ENCODE measurements around the gene PBX3.
A peak's percentile ranks its signal among the peaks of the same experiment; 100 is the strongest.
"Not testable (repeated sequence)": the region's sequence is repeated elsewhere in the genome, so short reads cannot be mapped to it uniquely, and the experiment has no call there.

PBX3 gene

DNA sequence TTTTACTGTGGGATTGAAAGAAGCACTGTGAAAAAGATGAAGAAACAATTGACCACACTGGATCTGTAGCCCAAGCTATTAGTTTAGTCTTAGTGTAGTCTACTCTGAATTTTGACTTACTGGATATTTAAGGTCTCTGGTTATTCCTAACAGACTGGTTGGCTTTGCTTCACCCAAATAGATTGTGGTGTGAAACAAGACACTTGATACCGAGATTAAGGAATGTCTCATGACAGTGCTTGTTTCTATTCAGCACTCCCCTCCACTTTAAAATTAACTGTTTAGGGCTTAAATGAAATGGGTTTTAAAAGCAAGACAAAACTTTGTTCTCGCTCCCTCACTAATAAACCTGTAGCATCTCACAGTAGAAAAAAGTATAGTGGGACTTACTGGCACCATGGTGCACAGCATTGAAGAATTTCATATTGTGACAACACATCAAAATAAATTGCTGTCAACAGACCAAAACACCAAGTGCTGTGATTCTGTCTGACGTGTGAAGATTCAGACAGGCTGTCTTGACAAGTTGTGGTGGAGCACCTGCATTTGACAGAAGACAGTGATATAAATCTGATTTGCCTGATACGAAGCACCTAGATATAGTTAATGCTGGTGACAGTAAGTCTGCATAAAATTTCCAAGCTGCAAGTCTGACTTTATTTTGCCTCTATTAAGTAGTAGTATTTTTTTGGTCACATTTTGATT, 73.1 kb downstream of the PBX3 start:
- Histone ChIP-seq H3K79me2 (ENCODE audit: control insufficient read depth, insufficient read depth, low read length) (peaks cover 4% of the 10 kb centered on the region), H3K4me1 (ENCODE audit: control insufficient read depth, low read depth, low read length) (no peaks in the 10 kb centered on the region), H3K9ac (ENCODE audit: low read length) (no peak overlapping the region), H3K36me3 (ENCODE audit: control insufficient read depth, insufficient read depth, low read length) (no peaks in the 10 kb centered on the region), H3K56ac (ENCODE audit: low read length) (no peak overlapping the region), H3K4me3 (ENCODE audit: low read length) (no peak overlapping the region), H3K79me1 (ENCODE audit: low read length) (no peaks in the 10 kb centered on the region), H2BK120ac (ENCODE audit: low read depth, low read length) (no peak overlapping the region), H3K23ac (ENCODE audit: low read length) (no peak overlapping the region), H3K27me3 (ENCODE audit: insufficient read depth, low read length, poor library complexity) (no peaks in the 10 kb centered on the region), H3K18ac (ENCODE audit: low read length) (no peak overlapping the region), H3K4me2 (ENCODE audit: low read length) (no peak overlapping the region), H2BK5ac (ENCODE audit: low read length) (no peak overlapping the region), H4K5ac (ENCODE audit: low read length) (no peak overlapping the region), H4K8ac (ENCODE audit: low read depth, low read length) (no peak overlapping the region), H3K27ac (ENCODE audit: low read depth, low read length) (no peak overlapping the region), H2BK15ac (replicated peaks; ENCODE audit: low read depth) (no peak overlapping the region), H2AK5ac (ENCODE audit: low read length) (no peak overlapping the region), H3K4ac (ENCODE audit: low read depth, low read length) (no peak overlapping the region)
- WGBS (ENCODE audit: extremely low coverage, insufficient coverage, low lambda C conversion rate) = no CpG with 5 or more reads among the region's 4 CpGs
- DNase-seq = peak; percentile 47

GRCh38 chr9:125821078-125821477, 73.9 kb downstream of the PBX3 start:
- no peak overlapping the region for H2BK5ac ChIP-seq (ENCODE audit: low read length)
- no peak overlapping the region for H3K56ac ChIP-seq (ENCODE audit: low read length)
- H3K36me3 ChIP-seq (ENCODE audit: control insufficient read depth, insufficient read depth, low read length) = no peaks in the 10 kb centered on the region
- H3K27me3 ChIP-seq (ENCODE audit: insufficient read depth, low read length, poor library complexity) = no peaks in the 10 kb centered on the region
- H3K23ac ChIP-seq (ENCODE audit: low read length) = no peak overlapping the region
- DNase-seq = no peak
- peaks cover 2% of the 10 kb centered on the region for H3K79me2 ChIP-seq (ENCODE audit: control insufficient read depth, insufficient read depth, low read length)
- no peaks in the 10 kb centered on the region for H3K4me1 ChIP-seq (ENCODE audit: control insufficient read depth, low read depth, low read length)
- H2AK5ac ChIP-seq (ENCODE audit: low read length) = no peak overlapping the region
- no peak overlapping the region for H4K5ac ChIP-seq (ENCODE audit: low read length)
- no peak overlapping the region for H2BK120ac ChIP-seq (ENCODE audit: low read depth, low read length)
- no peak overlapping the region for H3K4ac ChIP-seq (ENCODE audit: low read depth, low read length)
- no peak overlapping the region for H2BK15ac ChIP-seq (replicated peaks; ENCODE audit: low read depth)
- no peaks in the 10 kb centered on the region for H3K79me1 ChIP-seq (ENCODE audit: low read length)
- no peak overlapping the region for H3K4me2 ChIP-seq (ENCODE audit: low read length)
- H4K8ac ChIP-seq (ENCODE audit: low read depth, low read length) = no peak overlapping the region
- H3K18ac ChIP-seq (ENCODE audit: low read length) = no peak overlapping the region
- H3K4me3 ChIP-seq (ENCODE audit: low read length) = no peak overlapping the region
- no peak overlapping the region for H3K27ac ChIP-seq (ENCODE audit: low read depth, low read length)
- WGBS (ENCODE audit: extremely low coverage, insufficient coverage, low lambda C conversion rate) = no CpG with 5 or more reads among the region's 4 CpGs
- H3K9ac ChIP-seq (ENCODE audit: low read length) = no peak overlapping the region

GRCh38 chr9:125822160-125822559, 75.0 kb downstream of the PBX3 start:
- H3K23ac ChIP-seq (ENCODE audit: low read length) = no peak overlapping the region
- no peak overlapping the region for H2BK15ac ChIP-seq (replicated peaks; ENCODE audit: low read depth)
- peaks cover 2% of the 10 kb centered on the region for H3K79me2 ChIP-seq (ENCODE audit: control insufficient read depth, insufficient read depth, low read length)
- no peaks in the 10 kb centered on the region for H3K36me3 ChIP-seq (ENCODE audit: control insufficient read depth, insufficient read depth, low read length)
- no peak overlapping the region for H2BK120ac ChIP-seq (ENCODE audit: low read depth, low read length)
- no peak overlapping the region for H3K4ac ChIP-seq (ENCODE audit: low read depth, low read length)
- no peak overlapping the region for H3K18ac ChIP-seq (ENCODE audit: low read length)
- WGBS (ENCODE audit: extremely low coverage, insufficient coverage, low lambda C conversion rate) = no CpG with 5 or more reads among the region's 2 CpGs
- no peak overlapping the region for H3K9ac ChIP-seq (ENCODE audit: low read length)
- no peaks in the 10 kb centered on the region for H3K79me1 ChIP-seq (ENCODE audit: low read length)
- no peak overlapping the region for H3K4me2 ChIP-seq (ENCODE audit: low read length)
- H3K56ac ChIP-seq (ENCODE audit: low read length) = no peak overlapping the region
- H2BK5ac ChIP-seq (ENCODE audit: low read length) = no peak overlapping the region
- no peak overlapping the region for H4K8ac ChIP-seq (ENCODE audit: low read depth, low read length)
- no peaks in the 10 kb centered on the region for H3K4me1 ChIP-seq (ENCODE audit: control insufficient read depth, low read depth, low read length)
- no peaks in the 10 kb centered on the region for H3K27me3 ChIP-seq (ENCODE audit: insufficient read depth, low read length, poor library complexity)
- no peak overlapping the region for H2AK5ac ChIP-seq (ENCODE audit: low read length)
- DNase-seq = no peak
- H3K4me3 ChIP-seq (ENCODE audit: low read length) = no peak overlapping the region
- H4K5ac ChIP-seq (ENCODE audit: low read length) = no peak overlapping the region
- H3K27ac ChIP-seq (ENCODE audit: low read depth, low read length) = no peak overlapping the region

GRCh38 chr9:125822902-125823301, 75.7 kb downstream of the PBX3 start:
- H3K9ac ChIP-seq (ENCODE audit: low read length) = no peak overlapping the region
- no peaks in the 10 kb centered on the region for H3K27me3 ChIP-seq (ENCODE audit: insufficient read depth, low read length, poor library complexity)
- no CpG with 5 or more reads among the region's 2 CpGs for WGBS (ENCODE audit: extremely low coverage, insufficient coverage, low lambda C conversion rate)
- no peak overlapping the region for H3K4ac ChIP-seq (ENCODE audit: low read depth, low read length)
- no peak overlapping the region for H4K8ac ChIP-seq (ENCODE audit: low read depth, low read length)
- H2BK15ac ChIP-seq (replicated peaks; ENCODE audit: low read depth) = no peak overlapping the region
- H4K5ac ChIP-seq (ENCODE audit: low read length) = no peak overlapping the region
- H3K56ac ChIP-seq (ENCODE audit: low read length) = no peak overlapping the region
- H2BK5ac ChIP-seq (ENCODE audit: low read length) = no peak overlapping the region
- peaks cover 2% of the 10 kb centered on the region for H3K79me2 ChIP-seq (ENCODE audit: control insufficient read depth, insufficient read depth, low read length)
- H3K23ac ChIP-seq (ENCODE audit: low read length) = no peak overlapping the region
- no peak overlapping the region for H3K27ac ChIP-seq (ENCODE audit: low read depth, low read length)
- no peak overlapping the region for H3K18ac ChIP-seq (ENCODE audit: low read length)
- H2BK120ac ChIP-seq (ENCODE audit: low read depth, low read length) = no peak overlapping the region
- no peaks in the 10 kb centered on the region for H3K36me3 ChIP-seq (ENCODE audit: control insufficient read depth, insufficient read depth, low read length)
- no peak overlapping the region for H3K4me3 ChIP-seq (ENCODE audit: low read length)
- H3K4me2 ChIP-seq (ENCODE audit: low read length) = no peak overlapping the region
- no peak for DNase-seq
- H3K79me1 ChIP-seq (ENCODE audit: low read length) = no peaks in the 10 kb centered on the region
- H3K4me1 ChIP-seq (ENCODE audit: control insufficient read depth, low read depth, low read length) = no peaks in the 10 kb centered on the region
- no peak overlapping the region for H2AK5ac ChIP-seq (ENCODE audit: low read length)

DNA sequence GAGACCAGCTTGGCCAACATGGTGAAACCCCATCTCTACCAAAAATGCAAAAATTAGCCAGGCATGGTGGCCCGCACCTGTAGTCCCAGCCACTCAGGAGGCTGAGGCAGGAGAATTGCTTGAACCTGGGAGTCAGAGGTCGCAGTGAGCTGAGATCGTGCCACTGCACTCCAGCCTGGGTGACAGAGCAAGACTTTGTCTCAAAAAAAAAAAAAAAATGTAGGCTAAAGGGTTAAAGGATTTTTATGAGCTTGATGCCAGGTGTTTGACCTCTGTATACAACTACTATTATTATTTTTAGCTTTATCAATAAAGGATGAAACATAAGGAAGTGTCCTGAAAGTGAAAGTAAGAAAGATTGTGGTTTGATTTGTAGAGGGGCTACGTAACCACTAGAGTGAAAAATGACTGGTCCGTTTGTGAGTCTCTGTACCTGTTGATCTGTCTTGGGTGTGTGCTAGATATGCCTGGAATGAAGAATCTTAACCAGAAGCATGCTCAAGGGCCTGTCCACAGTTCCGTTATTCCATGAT, 76.8 kb downstream of the PBX3 start:
- H3K36me3 ChIP-seq (ENCODE audit: control insufficient read depth, insufficient read depth, low read length); H3K4me2 ChIP-seq (ENCODE audit: low read length); H2BK5ac ChIP-seq (ENCODE audit: low read length); H3K9ac ChIP-seq (ENCODE audit: low read length); H3K4ac ChIP-seq (ENCODE audit: low read depth, low read length); H4K5ac ChIP-seq (ENCODE audit: low read length); H2AK5ac ChIP-seq (ENCODE audit: low read length); H3K79me1 ChIP-seq (ENCODE audit: low read length); H4K8ac ChIP-seq (ENCODE audit: low read depth, low read length); H3K27me3 ChIP-seq (ENCODE audit: insufficient read depth, low read length, poor library complexity); H3K79me2 ChIP-seq (ENCODE audit: control insufficient read depth, insufficient read depth, low read length); H2BK15ac ChIP-seq (replicated peaks; ENCODE audit: low read depth); H2BK120ac ChIP-seq (ENCODE audit: low read depth, low read length); DNase-seq; H3K4me1 ChIP-seq (ENCODE audit: control insufficient read depth, low read depth, low read length); H3K27ac ChIP-seq (ENCODE audit: low read depth, low read length); H3K23ac ChIP-seq (ENCODE audit: low read length); H3K18ac ChIP-seq (ENCODE audit: low read length); H3K4me3 ChIP-seq (ENCODE audit: low read length); H3K56ac ChIP-seq (ENCODE audit: low read length): not testable (repeated sequence)
- WGBS (ENCODE audit: extremely low coverage, insufficient coverage, low lambda C conversion rate) = no CpG with 5 or more reads among the region's 6 CpGs

DNA sequence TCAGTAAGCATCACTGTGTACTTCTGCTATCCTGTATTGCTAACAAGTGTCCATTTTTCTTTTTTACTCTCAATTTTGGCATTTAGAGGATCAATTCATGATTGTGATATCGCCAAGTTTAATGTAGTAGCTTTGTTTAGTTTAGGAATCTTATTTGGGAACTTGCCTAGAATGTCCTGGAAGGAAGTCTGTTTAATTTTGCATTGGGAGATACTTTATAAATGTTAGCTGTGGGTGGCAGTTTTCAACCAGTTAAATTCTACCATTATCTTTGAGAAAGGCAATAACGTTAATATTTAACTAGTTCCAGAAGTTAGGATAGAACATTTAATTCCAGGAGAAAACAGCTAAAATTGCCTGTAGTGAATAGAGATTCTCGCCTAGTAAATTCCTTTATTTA, 78.6 kb downstream of the PBX3 start:
- no peak overlapping the region for H3K23ac ChIP-seq (ENCODE audit: low read length)
- no peak overlapping the region for H3K18ac ChIP-seq (ENCODE audit: low read length)
- no peak overlapping the region for H2BK5ac ChIP-seq (ENCODE audit: low read length)
- H3K4me3 ChIP-seq (ENCODE audit: low read length) = no peak overlapping the region
- H3K56ac ChIP-seq (ENCODE audit: low read length) = no peak overlapping the region
- no CpG with 5 or more reads among the region's 3 CpGs for WGBS (ENCODE audit: extremely low coverage, insufficient coverage, low lambda C conversion rate)
- H3K36me3 ChIP-seq (ENCODE audit: control insufficient read depth, insufficient read depth, low read length) = no peaks in the 10 kb centered on the region
- H2BK15ac ChIP-seq (replicated peaks; ENCODE audit: low read depth) = no peak overlapping the region
- no peak overlapping the region for H2AK5ac ChIP-seq (ENCODE audit: low read length)
- no peak overlapping the region for H3K9ac ChIP-seq (ENCODE audit: low read length)
- H3K27ac ChIP-seq (ENCODE audit: low read depth, low read length) = no peak overlapping the region
- DNase-seq = no peak
- H3K27me3 ChIP-seq (ENCODE audit: insufficient read depth, low read length, poor library complexity) = no peaks in the 10 kb centered on the region
- no peak overlapping the region for H3K4me2 ChIP-seq (ENCODE audit: low read length)
- peaks cover 4% of the 10 kb centered on the region for H3K79me2 ChIP-seq (ENCODE audit: control insufficient read depth, insufficient read depth, low read length)
- H2BK120ac ChIP-seq (ENCODE audit: low read depth, low read length) = no peak overlapping the region
- H4K8ac ChIP-seq (ENCODE audit: low read depth, low read length) = no peak overlapping the region
- no peak overlapping the region for H3K4ac ChIP-seq (ENCODE audit: low read depth, low read length)
- no peaks in the 10 kb centered on the region for H3K4me1 ChIP-seq (ENCODE audit: control insufficient read depth, low read depth, low read length)
- H3K79me1 ChIP-seq (ENCODE audit: low read length) = peaks cover 2% of the 10 kb centered on the region
- no peak overlapping the region for H4K5ac ChIP-seq (ENCODE audit: low read length)
